Lower leg skin (tissue), 4 donors: ENCODE measurements around the gene PRPS1L1. TPM values are rescaled to one million over a fixed set of nuclear protein-coding genes. Genes with fewer than 3 reads are reported as not detected.

Source experiments
- DNase-seq, 2 donors: peaks; one replicate each; pipeline ENCODE4 v3.0.0-alpha.2; 2019; ENCODE audit warnings: low spot score in 2 of 2
- H3K4me3 ChIP-seq: fragments of 200-600 bp; sonication (generic); 2 replicates; pipeline ENCODE4 v1.5.1; 2017; ENCODE audit warnings: mild to moderate bottlenecking, low read depth; ENCODE audit not compliant: poor library complexity, severe bottlenecking
- CTCF ChIP-seq, 3 donors: fragments of 450-650 bp; IDR thresholded peaks; one replicate each; pipeline ENCODE4 v1.5.1; 2016; ENCODE audit warnings: antibody characterized with exemption in 3 of 3, mild to moderate bottlenecking in 3 of 3, moderate library complexity in 2 of 3
- POLR2A ChIP-seq, 2 donors: fragments of 450-650 bp; IDR thresholded peaks; one replicate each; pipeline ENCODE4 v1.6.1; 2016 to 2017; ENCODE audit warnings: antibody characterized with exemption in 2 of 2, mild to moderate bottlenecking in 1 of 2, moderate library complexity in 1 of 2
- WGBS, 2 donors: methylation state at CpG; one replicate each; pipeline ENCODE4 v1.1.5; 2018; 5-methylcytosine and 5-hydroxymethylcytosine counted together
- intact Hi-C: fragments of 100-400 bp; cut with DNase I; formaldehyde crosslinking; loops from one replicate; pipeline ENCODE4 v1.15.0; 2023; ENCODE audit warnings: low total_unique reads
- total RNA-seq, 4 donors: library from RNA; depleted of rRNA; stranded (reverse); fragments of >200 nt; gene quantifications; one replicate each; pipeline ENCODE4 v1.1.0, GENCODE V29; 2016

Gene PRPS1L1
- not detected for total RNA-seq

GRCh38 chr7:18027628-18028027, at the start of gene PRPS1L1:
PRPS1L1 (minus strand) TSS chr7:18027846.
- intact Hi-C loops, result no loop called here
- no peak for DNase-seq
- WGBS, 2 donors, result 96 to 98% methylated on average over 17 of the region's 17 CpGs
- no peak within 1 kb of the TSS for H3K4me3 ChIP-seq
- TF ChIP-seq CTCF (IDR thresholded peaks at IDR 0.05) (no peak), POLR2A (IDR thresholded peaks at IDR 0.05) (no peak)

GRCh38 chr7:18076461-18076860, 48.8 kb upstream of the PRPS1L1 start:
- H3K4me3 ChIP-seq, result no peak overlapping the region
- intact Hi-C loops, result no loop called here
- no peak for TF ChIP-seq POLR2A (IDR thresholded peaks at IDR 0.05)
- no peak for TF ChIP-seq CTCF (IDR thresholded peaks at IDR 0.05)
- WGBS, 2 donors, result 68 to 75% methylated on average over 1 of the region's 1 CpG
- no peak for DNase-seq

- no peak for TF ChIP-seq CTCF (IDR thresholded peaks at IDR 0.05)
- TF ChIP-seq POLR2A (IDR thresholded peaks at IDR 0.05), result no peak
- DNase-seq, result no peak
- H3K4me3 ChIP-seq, result no peak overlapping the region
- intact Hi-C loops, result no loop called here
- WGBS, 2 donors, result 92 to 94% methylated on average over 3 of the region's 3 CpGs
Observed at GRCh38 chr7:18068745-18069144, 41.1 kb upstream of the PRPS1L1 start.

- intact Hi-C loops, result no loop called here
- 94 to 95% methylated on average over 6 of the region's 6 CpGs for WGBS, 2 donors
- H3K4me3 ChIP-seq, result no peak overlapping the region
- DNase-seq, result no peak
- no peak for TF ChIP-seq CTCF (IDR thresholded peaks at IDR 0.05)
- TF ChIP-seq POLR2A (IDR thresholded peaks at IDR 0.05), result no peak
Observed at GRCh38 chr7:18064242-18064838, 36.7 kb upstream of the PRPS1L1 start.

GRCh38 chr7:18063149-18063901, 35.7 kb upstream of the PRPS1L1 start:
- TF ChIP-seq POLR2A (IDR thresholded peaks at IDR 0.05), result no peak
- no peak for TF ChIP-seq CTCF (IDR thresholded peaks at IDR 0.05)
- intact Hi-C loops, result no loop called here
- DNase-seq, result no peak
- 78 to 79% methylated on average over 5 of the region's 5 CpGs for WGBS, 2 donors
- no peak overlapping the region for H3K4me3 ChIP-seq
